ENCODE data around the gene APPL2. TPM values are rescaled to one million over a fixed set of nuclear protein-coding genes. Genes with fewer than 3 reads are reported as not detected.

The APPL2 gene
- polyA plus RNA-seq, 1 experiment: 50.1 TPM

DNA sequence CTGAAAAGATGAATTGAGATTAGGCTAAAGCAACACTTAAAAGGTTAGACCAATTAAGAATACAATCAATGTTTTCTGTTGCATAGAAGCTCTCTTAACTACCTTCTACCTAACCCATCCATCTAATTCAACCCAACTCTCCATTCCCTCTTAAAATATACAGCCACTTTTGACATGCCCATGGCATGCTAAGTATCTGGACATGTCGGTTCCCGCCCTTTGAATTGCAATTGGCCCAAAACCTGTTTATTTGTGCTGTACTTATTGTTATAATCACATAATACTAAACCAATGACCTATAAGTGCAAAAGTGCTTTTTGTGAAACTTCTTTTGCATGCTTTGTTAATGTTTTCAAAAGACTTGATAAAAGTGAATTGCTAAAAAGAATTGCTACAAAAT is 37.6 kb upstream of the APPL2 start:
- Histone ChIP-seq H3K27me3 (ENCODE audit: control insufficient read depth, insufficient read depth, low read length) (no peaks in the 10 kb centered on the region), H3K27ac (ENCODE audit: low read depth, low read length) (no peak overlapping the region), H3K4me3 (ENCODE audit: low read depth, low read length) (no peak overlapping the region), H3K9me3 (ENCODE audit: control insufficient read depth, insufficient read depth, low read length) (no peaks in the 10 kb centered on the region)
- CTCF ChIA-PET: interaction anchor here (1.3 to 1.6 kb wide), 2 partner anchors 12 to 20 kb away, joined by 3 to 4 read pairs; no protein-coding TSS in a partner anchor
- DNase-seq (ENCODE audit: low read depth, low spot score): no peak
- POLR2A ChIA-PET: no interaction called here
- TF ChIP-seq, protein P1, sequence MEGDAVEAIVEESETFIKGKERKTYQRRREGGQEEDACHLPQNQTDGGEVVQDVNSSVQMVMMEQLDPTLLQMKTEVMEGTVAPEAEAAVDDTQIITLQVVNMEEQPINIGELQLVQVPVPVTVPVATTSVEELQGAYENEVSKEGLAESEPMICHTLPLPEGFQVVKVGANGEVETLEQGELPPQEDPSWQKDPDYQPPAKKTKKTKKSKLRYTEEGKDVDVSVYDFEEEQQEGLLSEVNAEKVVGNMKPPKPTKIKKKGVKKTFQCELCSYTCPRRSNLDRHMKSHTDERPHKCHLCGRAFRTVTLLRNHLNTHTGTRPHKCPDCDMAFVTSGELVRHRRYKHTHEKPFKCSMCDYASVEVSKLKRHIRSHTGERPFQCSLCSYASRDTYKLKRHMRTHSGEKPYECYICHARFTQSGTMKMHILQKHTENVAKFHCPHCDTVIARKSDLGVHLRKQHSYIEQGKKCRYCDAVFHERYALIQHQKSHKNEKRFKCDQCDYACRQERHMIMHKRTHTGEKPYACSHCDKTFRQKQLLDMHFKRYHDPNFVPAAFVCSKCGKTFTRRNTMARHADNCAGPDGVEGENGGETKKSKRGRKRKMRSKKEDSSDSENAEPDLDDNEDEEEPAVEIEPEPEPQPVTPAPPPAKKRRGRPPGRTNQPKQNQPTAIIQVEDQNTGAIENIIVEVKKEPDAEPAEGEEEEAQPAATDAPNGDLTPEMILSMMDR (IDR thresholded peaks at IDR 0.05; ENCODE audit: low read depth, low read length): no peak

GRCh38 chr12:105272814-105273416 is 36.9 kb upstream of the APPL2 start:
- no peaks in the 10 kb centered on the region for H3K9me3 ChIP-seq (ENCODE audit: control insufficient read depth, insufficient read depth, low read length)
- ChIA-PET POLR2A (no interaction called here), CTCF (interaction anchor here (0.5 to 1.6 kb wide), 3 partner anchors 13 to 72 kb away, joined by 3 to 6 read pairs (median 4); no protein-coding TSS in a partner anchor)
- TF ChIP-seq, protein P1 (IDR thresholded peaks at IDR 0.05; ENCODE audit: low read depth, low read length): no peak
- no peak for DNase-seq (ENCODE audit: low read depth, low spot score)
- H3K4me3 ChIP-seq (ENCODE audit: low read depth, low read length): no peak overlapping the region
- no peak overlapping the region for H3K27ac ChIP-seq (ENCODE audit: low read depth, low read length)
- H3K27me3 ChIP-seq (ENCODE audit: control insufficient read depth, insufficient read depth, low read length): no peaks in the 10 kb centered on the region

GRCh38 chr12:105272152-105272551 is 36.2 kb upstream of the APPL2 start:
- H3K27ac ChIP-seq (ENCODE audit: low read depth, low read length): no peak overlapping the region
- DNase-seq (ENCODE audit: low read depth, low spot score): no peak
- no peaks in the 10 kb centered on the region for H3K9me3 ChIP-seq (ENCODE audit: control insufficient read depth, insufficient read depth, low read length)
- ChIA-PET CTCF (no interaction called here), POLR2A (no interaction called here)
- TF ChIP-seq, protein P1 (IDR thresholded peaks at IDR 0.05; ENCODE audit: low read depth, low read length): no peak
- H3K4me3 ChIP-seq (ENCODE audit: low read depth, low read length): no peak overlapping the region
- H3K27me3 ChIP-seq (ENCODE audit: control insufficient read depth, insufficient read depth, low read length): no peaks in the 10 kb centered on the region

DNA sequence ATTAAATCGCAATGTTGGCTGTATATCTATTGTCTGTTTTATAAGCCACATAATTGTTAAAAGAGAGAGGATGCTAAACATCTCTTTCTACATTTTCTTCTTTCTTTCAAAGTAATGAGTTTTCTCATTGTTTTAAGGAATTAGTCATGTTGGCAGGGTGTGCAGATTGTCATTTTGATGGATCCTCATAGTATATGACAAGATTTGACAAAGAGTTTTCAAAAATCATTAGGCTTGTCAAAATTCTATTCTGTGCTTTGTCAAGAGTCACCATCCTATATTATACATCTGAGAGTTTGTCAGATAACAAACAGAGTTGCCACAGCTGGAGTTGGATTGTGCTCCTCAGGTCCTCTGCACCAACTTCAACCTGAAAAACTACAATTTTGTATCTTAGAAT is 35.4 kb upstream of the APPL2 start:
- TF ChIP-seq, protein P1 (IDR thresholded peaks at IDR 0.05; ENCODE audit: low read depth, low read length): no peak
- H3K4me3 ChIP-seq (ENCODE audit: low read depth, low read length): no peak overlapping the region
- no peaks in the 10 kb centered on the region for H3K27me3 ChIP-seq (ENCODE audit: control insufficient read depth, insufficient read depth, low read length)
- H3K27ac ChIP-seq (ENCODE audit: low read depth, low read length): no peak overlapping the region
- ChIA-PET CTCF (interaction anchor here (1.9 kb wide), 1 partner anchor 8 kb away, joined by 4 read pairs; no protein-coding TSS in a partner anchor), POLR2A (no interaction called here)
- no peak for DNase-seq (ENCODE audit: low read depth, low spot score)
- H3K9me3 ChIP-seq (ENCODE audit: control insufficient read depth, insufficient read depth, low read length): no peaks in the 10 kb centered on the region

- POLR2A ChIA-PET: no interaction called here
Observed at GRCh38 chr12:105270671-105271255, 34.8 kb upstream of the APPL2 start.

More at GRCh38 chr12:105270671-105271255, 34.8 kb upstream of the APPL2 start:
- H3K27ac ChIP-seq (ENCODE audit: low read depth, low read length): no peak overlapping the region
- TF ChIP-seq, protein P1 (IDR thresholded peaks at IDR 0.05; ENCODE audit: low read depth, low read length): no peak
- CTCF ChIA-PET: interaction anchor here (1.9 kb wide), 1 partner anchor 9 kb away, joined by 4 read pairs; no protein-coding TSS in a partner anchor
- no peak overlapping the region for H3K4me3 ChIP-seq (ENCODE audit: low read depth, low read length)
- H3K9me3 ChIP-seq (ENCODE audit: control insufficient read depth, insufficient read depth, low read length): no peaks in the 10 kb centered on the region
- H3K27me3 ChIP-seq (ENCODE audit: control insufficient read depth, insufficient read depth, low read length): no peaks in the 10 kb centered on the region
- DNase-seq (ENCODE audit: low read depth, low spot score): no peak

Data from AG04450 (cell line).